Pons (tissue), 1 donor: ENCODE results near the gene ATXN3.

ENCODE experiments used
- DNase-seq: peaks from one replicate; pipeline ENCODE4 v3.0.0-alpha.2; 2016; ENCODE audit warnings: low spot score

ATXN3 gene

DNA sequence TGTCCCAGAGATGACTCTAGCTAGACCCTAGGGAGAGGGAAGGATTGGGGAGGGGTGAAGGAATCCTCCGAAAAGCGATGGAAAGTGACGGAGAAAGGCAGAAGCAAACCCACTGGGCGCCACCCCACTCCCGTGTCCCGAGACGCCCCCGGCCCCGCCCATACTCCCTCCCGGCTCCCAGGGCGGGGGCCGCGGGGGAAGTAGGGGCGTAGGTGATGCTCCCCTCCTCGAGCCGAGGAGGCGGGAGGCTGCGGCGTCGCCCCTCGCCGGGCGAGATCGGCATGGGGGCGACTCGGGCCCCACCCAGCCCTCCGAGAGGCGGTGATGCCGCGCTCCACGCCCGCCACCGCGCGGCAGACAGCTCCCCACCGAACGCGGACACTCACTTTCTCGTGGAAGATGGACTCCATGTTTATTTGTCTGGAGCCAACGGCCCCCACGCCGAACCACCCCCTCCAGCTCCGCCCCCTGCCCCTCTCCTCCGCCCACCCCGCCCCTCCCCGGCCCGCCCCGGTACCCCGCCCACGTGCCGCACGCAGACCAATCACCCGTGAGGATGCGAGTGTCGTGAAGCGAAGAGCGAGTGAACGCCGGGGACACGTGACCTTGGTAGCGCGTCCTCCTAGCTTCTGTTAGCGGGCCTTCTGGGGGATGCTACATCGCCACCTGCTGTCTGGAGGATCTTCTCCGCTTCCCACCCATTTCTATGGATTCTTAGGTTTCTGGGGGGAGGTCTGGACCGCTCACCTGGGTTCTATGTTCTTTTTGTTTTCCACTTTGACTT is at the start of gene ATXN3:
TSS of gene ATXN3 (minus strand) at position 440 of the 784 bp plus-strand sequence. CDS start at position 410, 30 bp downstream.
- peak; percentile 97 for DNase-seq

DNA sequence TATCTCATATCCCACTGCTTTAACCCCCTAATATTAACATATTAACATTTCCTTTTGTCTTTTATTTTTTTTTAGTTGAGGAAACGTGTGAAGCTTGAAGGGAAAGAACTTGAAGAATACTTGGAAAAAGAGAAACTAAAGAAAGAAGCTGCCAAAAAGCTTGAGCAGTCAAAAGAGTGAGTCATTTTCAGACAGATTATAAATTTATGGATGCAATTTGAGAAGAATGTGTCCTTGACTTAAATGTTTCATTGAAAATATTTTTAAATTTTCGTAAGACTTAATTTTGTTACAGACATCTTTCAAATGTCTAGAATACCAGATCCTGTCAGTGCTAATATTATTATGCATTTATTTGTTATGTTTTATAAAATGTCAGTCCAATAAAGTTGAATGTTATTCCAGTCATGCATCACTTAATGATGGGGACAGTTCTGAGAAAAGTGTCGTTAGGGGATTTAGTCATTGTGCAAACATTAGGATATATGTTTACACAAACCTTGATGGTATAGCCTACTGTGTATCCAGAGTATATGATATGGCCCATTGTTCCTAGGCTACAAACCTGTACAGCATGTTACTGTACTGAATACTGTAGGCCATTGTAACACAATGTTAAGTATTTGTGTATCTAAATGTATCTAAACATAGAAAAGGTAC is 48.0 kb upstream of the ATXN3 start:
- DNase-seq = no peak

DNA sequence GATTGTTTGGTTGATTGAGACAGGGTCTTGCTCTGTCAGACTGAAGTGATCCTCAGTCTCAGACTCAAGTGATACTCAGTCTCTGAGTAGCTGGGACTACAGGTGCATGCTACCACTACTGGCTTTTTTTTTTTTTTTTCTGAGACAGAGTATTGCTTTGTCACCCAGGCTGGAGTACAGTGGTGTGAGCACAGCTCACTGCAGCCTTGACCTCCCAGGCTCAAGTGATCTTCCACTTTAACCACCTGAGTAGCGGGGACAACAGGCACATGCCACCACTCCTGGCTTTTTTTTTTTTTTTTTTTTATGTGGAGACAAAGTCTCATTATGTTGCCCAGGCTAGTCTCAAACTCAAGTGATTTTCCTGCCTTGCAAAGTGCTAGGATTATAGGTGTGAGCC is 47.2 kb upstream of the ATXN3 start:
- no peak for DNase-seq

DNA sequence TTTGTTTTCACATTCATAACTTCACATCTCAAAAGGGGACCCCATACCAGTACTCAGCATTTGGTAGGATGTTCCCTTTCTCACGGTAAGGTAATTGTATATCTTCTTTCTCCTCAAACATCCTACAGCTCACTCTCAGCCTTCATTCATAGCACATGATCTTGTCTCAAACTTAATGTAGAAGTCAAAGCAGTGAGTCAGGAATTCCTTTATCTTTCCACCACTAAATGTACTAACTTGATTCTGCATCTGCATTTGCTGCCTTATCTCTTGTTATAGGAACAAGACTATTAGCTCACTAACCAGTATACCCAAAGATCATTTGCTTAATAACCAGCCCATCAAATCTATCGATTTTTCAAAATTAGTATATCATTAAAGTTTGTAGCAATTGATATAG is 38.3 kb upstream of the ATXN3 start:
- no peak for DNase-seq

DNA sequence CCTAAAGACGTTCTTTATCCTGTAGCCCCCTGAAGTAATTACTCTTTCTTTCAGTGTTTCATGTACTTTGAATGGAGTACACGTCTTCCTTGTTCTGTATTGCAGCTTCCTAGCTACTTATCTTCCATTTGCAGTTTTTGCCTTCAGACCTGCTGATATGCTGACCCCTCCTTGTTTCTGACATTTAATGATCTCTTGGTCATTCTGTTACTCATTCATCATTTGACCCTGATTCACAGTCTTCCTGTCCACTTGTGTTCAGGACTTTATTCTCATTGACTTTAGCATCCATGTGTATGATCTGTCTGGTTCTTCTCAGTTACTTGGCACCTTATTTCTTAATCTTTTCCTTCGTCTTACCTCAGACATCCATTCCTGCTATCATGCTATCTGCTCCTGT is 37.6 kb upstream of the ATXN3 start:
- no peak for DNase-seq

DNA sequence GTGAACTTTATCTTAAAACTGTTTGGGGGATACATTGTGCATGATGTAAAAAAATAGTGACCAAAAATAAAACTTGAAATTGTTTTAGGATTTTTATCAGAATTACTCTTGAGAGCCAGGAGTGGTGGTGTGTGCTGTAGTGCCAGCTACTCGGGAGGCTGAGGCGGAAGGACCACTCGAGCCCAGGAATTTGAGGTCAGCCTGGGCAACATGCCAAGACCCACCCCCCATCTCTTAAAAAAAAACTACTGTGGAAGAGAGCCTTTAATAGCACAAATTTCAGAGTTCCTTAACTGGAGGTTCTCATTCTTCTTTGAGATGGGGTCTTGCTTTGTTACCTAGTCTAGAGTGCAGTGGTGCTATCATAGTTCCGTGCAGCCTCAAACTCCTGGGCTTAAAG is 36.9 kb upstream of the ATXN3 start:
- DNase-seq = no peak

DNA sequence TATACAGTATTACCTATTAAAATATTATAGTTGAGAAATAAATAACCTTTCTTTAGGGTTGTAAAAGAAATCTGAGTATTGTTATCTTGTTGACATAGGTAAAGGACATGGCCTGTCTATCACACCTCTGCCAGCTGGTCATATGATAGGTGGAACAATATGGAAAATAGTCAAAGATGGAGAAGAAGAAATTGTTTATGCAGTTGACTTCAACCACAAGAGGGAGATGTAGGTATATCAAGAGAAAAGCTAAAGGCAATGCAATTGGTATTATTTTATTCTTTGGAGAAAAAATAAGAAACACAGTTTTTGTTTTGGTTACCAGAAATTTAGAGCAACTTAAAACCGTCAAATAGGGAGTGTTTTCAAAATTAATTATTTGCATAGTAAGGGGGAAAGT is 28.9 kb upstream of the ATXN3 start:
- peak; percentile 27 for DNase-seq

DNA sequence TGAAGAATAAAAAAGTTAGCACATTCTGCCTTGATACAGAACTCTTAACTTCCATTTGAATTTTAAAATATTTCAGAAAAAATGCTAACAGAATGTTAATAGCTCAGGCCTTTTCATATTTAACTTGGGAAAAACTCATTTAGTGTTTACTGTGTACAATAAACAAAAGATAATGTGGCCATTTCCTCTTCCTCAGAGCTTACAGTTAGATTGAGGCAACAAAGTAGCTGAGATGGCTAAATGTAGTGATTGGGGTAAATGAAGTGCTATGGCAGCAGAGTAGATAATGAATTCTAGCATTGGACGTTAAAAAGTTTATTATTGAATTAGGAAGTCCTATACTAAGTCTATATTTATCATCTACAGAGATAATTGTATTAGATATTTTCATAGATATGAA is 28.1 kb upstream of the ATXN3 start:
- no peak for DNase-seq

DNA sequence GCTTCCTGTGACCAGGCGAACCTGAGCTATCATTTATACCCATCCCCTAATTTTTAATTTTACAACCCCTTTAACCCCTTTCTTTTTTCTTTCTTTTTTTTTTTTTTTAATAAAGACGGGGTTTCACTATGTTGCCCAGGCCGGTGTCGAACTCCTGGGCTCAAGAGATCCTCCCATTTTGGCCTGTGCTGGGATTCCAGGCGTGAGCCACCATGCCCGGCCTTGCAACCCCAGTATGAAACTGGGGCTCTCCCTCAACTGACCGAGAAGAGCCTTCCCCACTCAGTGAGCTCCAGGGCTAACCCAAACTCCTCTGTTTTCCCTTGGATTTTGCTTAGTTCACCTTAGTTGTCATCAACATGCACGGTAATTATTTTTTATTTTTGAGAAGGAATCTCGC is 16.4 kb upstream of the ATXN3 start:
- DNase-seq = no peak

DNA sequence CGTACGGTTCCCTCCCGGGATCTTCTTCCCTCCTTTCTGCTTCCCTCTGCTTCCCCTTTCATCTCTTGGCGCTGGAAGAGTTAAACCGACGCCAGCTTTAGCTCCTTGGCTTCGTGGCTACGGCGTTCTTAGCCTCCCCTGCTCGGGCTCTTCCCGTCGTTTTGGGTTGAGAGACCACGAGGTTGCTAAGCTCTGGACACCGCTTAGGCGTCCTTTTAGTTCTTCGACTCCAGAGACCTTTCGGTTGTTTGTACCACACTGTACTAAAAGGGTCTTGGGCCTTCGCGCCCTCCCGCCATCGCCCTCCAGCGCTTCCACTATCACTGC is 15.9 kb upstream of the ATXN3 start:
- DNase-seq = peak; percentile 50

DNA sequence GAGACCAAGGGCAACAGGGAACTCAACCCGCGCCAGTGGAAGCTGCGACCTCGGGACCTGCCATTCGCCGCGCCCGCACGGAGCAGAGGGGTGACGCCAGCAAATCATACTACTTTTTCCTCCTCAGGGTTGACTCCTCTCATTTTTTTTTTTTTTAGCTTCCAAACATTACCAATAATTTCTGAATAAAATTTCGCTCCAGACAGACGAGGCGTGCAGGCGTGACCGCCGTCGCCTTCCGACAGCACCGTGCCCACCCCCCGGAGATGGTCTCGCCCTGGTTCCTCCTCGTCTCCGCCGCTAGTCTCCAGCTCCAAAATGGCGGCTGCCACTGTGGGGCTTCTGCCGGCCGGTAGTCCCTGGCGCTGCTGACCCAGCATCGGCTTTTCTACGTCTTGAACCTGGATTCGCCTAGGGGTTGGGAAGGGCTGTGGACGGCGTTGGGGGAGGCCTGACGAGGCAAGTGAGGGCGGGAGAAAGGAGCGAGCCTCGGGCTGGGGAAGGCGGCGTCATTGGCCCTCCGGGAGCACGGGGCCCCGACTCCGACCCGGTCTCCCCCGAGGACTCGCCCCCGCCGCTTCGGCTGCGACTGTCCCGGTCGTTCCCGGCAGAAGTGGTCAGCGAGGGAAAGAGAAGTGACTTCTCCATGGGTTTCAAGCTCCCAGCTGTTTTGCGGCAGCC is 15.4 kb upstream of the ATXN3 start, which contains the start of the genes CPSF2 and NDUFB1:
TSS of gene CPSF2 (plus strand) at position 300 of the 681 bp plus-strand sequence. CDS start 9,016 bp downstream, outside the sequence.
TSS of gene NDUFB1 (minus strand) at position 37 of the 681 bp plus-strand sequence. CDS start 4,069 bp downstream, outside the sequence.
- DNase-seq = peak; percentile 75

DNA sequence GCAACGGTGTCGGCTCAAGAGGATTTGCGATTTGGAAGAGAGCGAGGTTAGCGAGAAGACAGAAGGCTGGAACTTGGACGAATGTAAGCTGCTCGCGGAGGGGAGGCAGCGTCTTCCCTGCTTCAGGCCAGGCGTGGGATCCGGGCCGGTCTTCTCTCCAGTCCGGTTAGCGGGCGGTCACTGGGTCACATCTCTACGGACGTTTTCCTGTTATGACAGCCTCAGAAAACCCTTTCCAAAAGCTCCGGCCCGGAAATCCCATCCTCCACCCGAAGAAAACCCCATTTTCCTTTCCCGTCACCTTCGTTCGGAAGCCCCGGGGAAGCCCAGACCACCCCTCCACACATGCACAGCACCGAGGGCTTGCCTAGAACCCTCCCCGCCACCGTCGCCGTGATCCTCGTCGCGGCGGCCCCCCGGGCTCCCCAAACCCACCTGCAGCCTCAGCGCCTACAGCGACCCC is 14.9 kb upstream of the ATXN3 start:
- DNase-seq = peak; percentile 25

DNA sequence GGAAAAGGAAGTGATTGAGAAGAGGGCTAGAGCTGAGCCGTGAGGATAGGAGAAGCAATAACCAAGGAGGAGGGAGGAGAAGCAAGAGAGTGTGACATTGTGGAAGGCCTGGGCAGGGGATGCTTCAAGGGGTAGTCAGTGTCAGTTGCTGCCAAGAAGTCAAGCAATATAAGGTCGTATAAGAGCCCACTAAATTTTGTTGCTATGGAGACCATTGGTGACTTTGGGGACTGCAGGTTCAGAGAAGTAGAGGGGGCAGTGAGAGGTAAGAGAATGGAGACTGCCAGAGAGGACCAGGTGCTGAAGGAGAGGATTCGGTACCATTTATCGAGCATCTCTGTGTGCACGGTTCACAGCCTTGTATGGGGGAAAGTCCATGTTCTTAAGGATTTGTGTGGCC is 3.1 kb upstream of the ATXN3 start:
- DNase-seq = no peak

DNA sequence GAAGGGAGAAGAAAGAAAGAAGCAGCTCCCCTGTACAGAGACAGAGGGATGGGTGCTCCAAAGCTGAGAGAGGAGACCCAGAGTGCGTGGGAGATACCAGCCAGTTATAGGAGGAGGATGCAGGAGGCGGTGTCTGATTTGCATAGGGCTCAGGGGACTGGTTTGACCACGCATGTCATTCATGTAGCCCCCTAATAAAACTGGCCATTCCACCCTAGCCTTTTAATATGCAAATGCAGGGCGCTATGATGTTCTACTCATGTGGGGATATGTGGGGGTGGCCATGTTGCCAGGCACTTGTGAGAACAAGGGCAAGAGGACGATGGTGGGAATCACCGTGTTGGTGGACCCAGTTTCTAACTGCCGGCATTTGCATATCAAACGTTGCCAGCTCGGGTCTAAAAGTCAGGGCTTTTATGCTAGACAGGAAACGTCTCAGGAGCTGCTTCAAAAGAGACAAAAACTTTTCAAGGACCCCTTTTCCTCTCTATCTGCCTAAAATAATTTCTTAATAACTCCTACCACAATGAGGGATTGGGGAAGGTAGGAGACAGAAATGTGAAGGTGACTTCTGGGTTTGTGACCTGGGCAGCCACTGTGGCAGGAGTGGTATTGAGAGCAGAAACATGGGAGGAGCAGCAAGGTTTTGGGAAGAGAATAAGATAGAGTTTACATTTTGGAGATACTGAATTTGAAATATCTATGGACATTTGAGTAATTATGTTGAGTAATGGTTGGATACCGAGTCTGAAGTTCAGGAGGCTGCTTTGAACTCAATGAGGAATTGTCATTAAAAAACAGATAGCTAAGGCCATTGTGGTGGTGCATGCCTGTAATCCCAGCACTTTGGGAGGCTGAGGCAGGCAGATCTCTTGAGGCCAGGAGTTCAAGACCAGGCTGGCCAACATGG is 2.2 kb upstream of the ATXN3 start:
- DNase-seq = no peak

DNA sequence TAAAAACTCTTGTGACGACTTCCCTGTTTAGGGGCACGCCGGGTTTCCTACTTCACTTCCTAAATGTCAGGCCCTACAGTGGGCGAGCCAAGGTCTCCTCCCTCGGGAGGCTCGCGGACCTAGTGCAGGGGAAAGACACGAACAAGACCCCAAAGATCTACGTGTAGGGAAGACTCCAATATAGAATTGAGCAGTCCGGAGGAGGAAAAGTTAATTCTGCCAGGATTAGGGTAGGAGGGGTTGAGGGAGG is 564 bp downstream of the ATXN3 start:
- DNase-seq = no peak

DNA sequence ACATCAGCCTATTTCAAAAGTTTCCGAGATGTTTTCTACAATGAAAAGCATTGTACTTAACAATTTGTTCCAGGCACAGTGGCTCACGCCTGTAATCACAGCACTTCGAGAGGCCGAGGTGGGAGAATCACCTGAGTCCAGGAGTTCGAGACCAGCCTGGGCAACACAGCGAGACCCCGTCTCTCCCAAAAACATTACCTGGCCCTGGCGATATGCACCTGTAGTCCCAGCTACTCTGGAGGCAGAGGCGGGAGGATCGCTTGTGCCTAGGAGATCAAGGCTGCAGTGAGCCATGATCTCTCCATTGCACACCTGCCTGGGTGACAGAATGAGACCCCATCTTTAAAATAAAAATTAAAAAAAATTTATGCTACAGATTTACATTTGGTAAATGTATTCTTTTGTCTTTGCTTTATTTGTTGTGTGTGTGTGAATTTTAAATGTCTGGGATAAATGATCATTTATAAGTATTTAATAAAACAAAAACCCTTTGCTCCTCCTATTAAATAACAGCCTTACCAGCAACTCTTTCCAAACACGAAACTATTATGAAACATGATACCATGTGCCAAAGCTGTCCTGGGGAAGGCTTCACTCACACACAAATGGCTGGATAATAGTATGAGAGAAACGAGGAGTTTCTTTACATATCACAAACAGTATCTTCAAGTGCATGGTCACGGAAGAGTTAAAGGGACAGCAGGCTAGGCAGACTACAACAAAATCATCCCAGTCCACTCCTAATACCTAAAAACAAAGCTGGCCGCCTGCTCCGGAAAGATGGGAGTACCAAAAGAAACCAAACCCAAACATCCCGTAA is 1.1 kb downstream of the ATXN3 start:
- DNase-seq = no peak

DNA sequence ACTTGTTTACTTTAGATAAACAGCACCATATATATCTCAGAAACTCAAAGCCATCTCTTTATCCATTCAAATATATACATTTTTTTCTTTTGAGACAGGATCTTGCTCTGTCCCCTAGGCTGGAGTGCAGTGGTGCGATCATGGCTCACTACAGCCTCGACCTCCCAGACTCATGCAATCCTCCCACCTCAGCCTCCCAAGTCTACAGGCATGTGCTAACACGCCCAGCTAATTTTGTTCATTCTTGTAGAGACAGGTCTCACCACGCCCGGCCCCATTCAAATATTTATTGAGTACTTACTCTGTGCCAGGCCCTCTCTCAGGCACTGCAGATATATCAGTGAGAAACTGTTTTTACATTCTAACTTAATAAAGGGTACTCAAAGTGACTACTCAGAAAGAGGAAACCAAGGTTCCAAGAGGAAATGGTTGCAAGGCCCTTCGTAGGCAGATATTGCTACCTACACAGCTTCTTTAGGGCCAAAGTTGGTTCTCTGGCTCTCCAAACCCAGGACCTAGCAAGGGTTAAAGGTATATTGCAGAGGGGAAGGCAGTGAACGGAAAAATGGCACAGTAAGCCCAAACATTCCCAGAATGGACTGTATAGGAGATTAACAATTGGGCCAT is 2.9 kb downstream of the ATXN3 start:
- DNase-seq = no peak

DNA sequence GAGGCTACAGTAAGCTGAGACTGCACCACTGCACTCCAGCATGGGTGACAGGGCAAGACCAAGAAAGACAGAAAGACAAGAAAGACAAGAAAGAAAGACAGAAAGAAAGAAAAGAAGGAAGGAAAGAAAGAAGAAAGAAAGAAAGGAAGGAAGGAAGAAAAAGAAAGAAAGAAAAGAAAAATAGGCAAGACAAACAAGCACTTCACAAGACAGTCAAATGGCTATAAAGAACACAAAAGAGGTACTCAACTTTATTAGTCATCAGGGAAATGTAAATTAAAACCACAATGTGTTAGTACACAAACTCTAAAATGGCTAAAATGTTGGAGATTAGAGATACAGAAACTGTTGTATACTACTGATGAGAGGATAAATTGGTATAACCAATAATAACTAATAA is 6.6 kb downstream of the ATXN3 start:
- no peak for DNase-seq

DNA sequence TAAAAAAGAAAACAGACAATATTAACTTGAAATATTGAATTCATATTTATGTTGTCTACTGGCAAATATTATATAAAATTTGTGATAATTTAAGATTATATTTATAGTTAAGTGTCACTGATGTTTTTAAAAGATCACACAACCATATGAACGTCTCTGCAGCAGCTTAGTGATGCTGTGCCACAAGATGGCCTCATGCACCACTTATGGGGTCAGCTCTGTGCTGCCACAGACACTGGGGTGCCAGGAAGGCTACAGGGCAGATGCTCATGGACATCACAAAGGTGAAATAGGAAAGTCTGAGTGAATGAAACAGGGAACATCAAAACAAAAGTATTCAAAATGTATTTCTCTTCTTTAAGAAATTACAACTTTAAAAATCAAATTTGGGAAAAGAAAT is 13.1 kb downstream of the ATXN3 start:
- DNase-seq = peak; percentile 19

DNA sequence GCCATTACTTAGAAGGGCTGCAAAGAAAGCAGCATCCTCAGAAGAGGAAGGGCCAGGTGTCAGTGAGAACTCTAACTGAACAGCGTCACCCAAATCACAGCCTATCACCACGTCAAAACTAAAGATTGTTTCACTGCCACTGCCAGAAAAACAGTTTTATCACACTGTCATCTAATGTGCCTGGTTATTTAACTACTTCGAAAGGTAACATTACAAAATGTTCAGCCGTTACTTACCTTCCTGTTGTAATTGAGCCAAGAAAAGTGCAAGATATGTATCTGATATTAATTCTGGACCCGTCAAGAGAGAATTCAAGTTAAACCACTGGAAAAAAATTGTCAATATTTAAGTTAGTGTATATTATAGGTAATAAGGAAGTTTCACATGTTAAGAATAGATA is 17.9 kb downstream of the ATXN3 start:
- DNase-seq = no peak

DNA sequence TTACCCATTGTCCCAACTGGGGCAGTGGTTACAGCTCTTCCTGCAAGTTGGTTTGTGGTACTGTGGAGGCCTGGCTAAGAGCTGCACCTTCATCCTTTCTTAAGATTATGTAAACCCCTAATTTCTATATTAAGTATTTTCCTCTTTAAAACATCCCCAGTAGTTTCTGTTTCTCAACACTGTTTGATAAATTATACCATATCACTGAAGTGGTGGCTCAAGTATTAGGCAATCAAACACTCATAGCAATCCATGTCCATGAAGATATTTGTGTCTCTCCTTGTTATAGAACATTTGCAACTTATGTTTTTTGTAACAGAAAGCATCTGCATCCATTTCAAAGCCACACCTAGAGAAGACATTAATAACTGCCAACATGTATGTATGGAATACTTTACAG is 31.8 kb downstream of the ATXN3 start:
- DNase-seq = no peak
